H1 (cell line): ENCODE measurements around the gene ALK. TPM values are rescaled to one million over a fixed set of nuclear protein-coding genes. Genes with fewer than 3 reads are reported as not detected.

Experiments
- CTCF ChIA-PET: fragments of 300-600 bp; sonication (Branson Sonifier 250); formaldehyde crosslinking; loops from one replicate; lab custom pipeline; 2021; ENCODE audit not compliant: partially characterized antibody; lab: Charles Lee
- POLR2A ChIA-PET: fragments of 300-600 bp; sonication (Branson Sonifier 250); formaldehyde crosslinking; loops from one replicate; lab custom pipeline; 2021; ENCODE audit warnings: inconsistent platforms; ENCODE audit not compliant: partially characterized antibody; lab: Charles Lee
- DNase-seq, 2 experiments: peaks; one replicate each; pipeline versions ENCODE4 v3.0.0 to v3.0.0-alpha.2; 2010 to 2022; ENCODE audit warnings: low spot score in 2 of 2, low read depth in 1 of 2, mixed read lengths in 1 of 2
- FAIRE-seq: peaks from 2 replicates; lab custom pipeline; 2011; peaks lifted over from hg19 to GRCh38; lab: Jason Lieb, UNC
- H2AFZ ChIP-seq: 2 replicates; pipeline ENCODE4 v1.8.1; 2012; ENCODE audit warnings: low read length, inconsistent platforms
- H2AK5ac ChIP-seq: 2 replicates; pipeline ENCODE4 v1.6.1; 2013; ENCODE audit warnings: low read depth, low read length
- H2BK120ac ChIP-seq: replicated peaks from 2 replicates; pipeline ENCODE3; 2013; ENCODE audit warnings: low read depth, low read length, inconsistent platforms
- H2BK12ac ChIP-seq: 2 replicates; pipeline ENCODE4 v1.6.1; 2013; ENCODE audit warnings: low read depth, low read length
- H2BK15ac ChIP-seq: 2 replicates; pipeline ENCODE4 v1.6.1; 2013; ENCODE audit warnings: low read length
- H2BK20ac ChIP-seq: 2 replicates; pipeline ENCODE4 v1.6.1; 2013; ENCODE audit warnings: low read length
- H2BK5ac ChIP-seq: 2 replicates; pipeline ENCODE4 v1.6.1; 2013; ENCODE audit warnings: low read depth, low read length
- H3K14ac ChIP-seq: 2 replicates; pipeline ENCODE4 v1.6.1; 2013; ENCODE audit warnings: inconsistent platforms; ENCODE audit not compliant: insufficient read length
- H3K18ac ChIP-seq: 2 replicates; pipeline ENCODE4 v1.6.1; 2013; ENCODE audit warnings: low read length; ENCODE audit errors: extremely low read depth
- H3K23ac ChIP-seq: 2 replicates; pipeline ENCODE4 v1.6.1; 2013; ENCODE audit warnings: inconsistent platforms; ENCODE audit not compliant: insufficient read length
- H3K23me2 ChIP-seq: 2 replicates; pipeline ENCODE4 v1.6.1; 2013; ENCODE audit warnings: low read depth, low read length
- H3K27ac ChIP-seq: 2 replicates; pipeline ENCODE4 v1.6.1; 2011; ENCODE audit warnings: low read depth, low read length, inconsistent platforms
- H3K27me3 ChIP-seq, 4 experiments: replicated peaks in 1 of 4; 1 replicate in 1 of 4; 2 replicates in 3 of 4; pipeline versions ENCODE4 v1.6.1 to v1.8.1; 2011 to 2013; ENCODE audit warnings: low read length in 3 of 4, mild to moderate bottlenecking in 3 of 4, inconsistent platforms in 2 of 4, mixed read lengths in 2 of 4, moderate library complexity in 1 of 4; ENCODE audit not compliant: control insufficient read depth in 3 of 4, insufficient read depth in 3 of 4; ENCODE audit errors: extremely low read depth in 1 of 4
- H3K36me3 ChIP-seq, 4 experiments: 2 replicates each; pipeline versions ENCODE4 v1.6.1 to v1.8.1; 2011 to 2013; ENCODE audit warnings: mild to moderate bottlenecking in 4 of 4, low read length in 3 of 4, moderate library complexity in 2 of 4, control low read depth in 1 of 4, inconsistent platforms in 1 of 4; ENCODE audit not compliant: insufficient read depth in 4 of 4, control insufficient read depth in 2 of 4
- H3K4ac ChIP-seq: replicated peaks from 2 replicates; pipeline ENCODE3; 2013; ENCODE audit warnings: low read length, low read depth, mixed read lengths, inconsistent platforms; ENCODE audit not compliant: insufficient read length
- H3K4me1 ChIP-seq, 4 experiments: replicated peaks in 1 of 4; 1 replicate in 1 of 4; 2 replicates in 3 of 4; pipeline versions ENCODE4 v1.6.1 to v1.8.1; 2011 to 2013; ENCODE audit warnings: low read length in 3 of 4, inconsistent platforms in 2 of 4, mixed read lengths in 1 of 4; ENCODE audit not compliant: insufficient read depth in 4 of 4, control insufficient read depth in 3 of 4
- H3K4me2 ChIP-seq, 2 experiments: 2 replicates each; pipeline versions ENCODE4 v1.6.1 to v1.8.1; 2011 to 2013; ENCODE audit warnings: low read depth in 2 of 2, low read length in 2 of 2, control low read depth in 1 of 2, inconsistent platforms in 1 of 2, mild to moderate bottlenecking in 1 of 2; ENCODE audit not compliant: insufficient read depth in 1 of 2
- H3K4me3 ChIP-seq, 4 experiments: fragments of 200-600, 300-600 bp in 1 of 4; sonication (generic), shearing (Covaris generic), sonication (Bioruptor Twin) in 1 of 4; 2 replicates each; pipeline versions ENCODE4 v1.5.1 to v1.8.1; 2011 to 2016; ENCODE audit warnings: low read length in 4 of 4, low read depth in 3 of 4, control low read depth in 2 of 4, inconsistent platforms in 2 of 4, mild to moderate bottlenecking in 2 of 4, mixed read lengths in 1 of 4, moderate library complexity in 1 of 4; ENCODE audit not compliant: insufficient read depth in 2 of 4; ENCODE audit errors: extremely low read depth in 1 of 4
- H3K56ac ChIP-seq: replicated peaks from 2 replicates; pipeline ENCODE3; 2013; ENCODE audit warnings: low read depth, mild to moderate bottlenecking, mixed read lengths, low read length, inconsistent platforms; ENCODE audit not compliant: insufficient read length
- H3K79me1 ChIP-seq: 2 replicates; pipeline ENCODE4 v1.6.1; 2013; ENCODE audit warnings: low read depth, low read length, control low read depth
- H3K79me2 ChIP-seq, 2 experiments: 2 replicates each; pipeline versions ENCODE4 v1.6.1 to v1.8.1; 2012 to 2013; ENCODE audit warnings: low read length in 2 of 2, mild to moderate bottlenecking in 2 of 2, inconsistent platforms in 1 of 2; ENCODE audit not compliant: insufficient read depth in 2 of 2, control insufficient read depth in 1 of 2
- H3K9ac ChIP-seq, 4 experiments: replicated peaks in 1 of 4; 1 replicate in 1 of 4; 2 replicates in 3 of 4; pipeline versions ENCODE4 v1.6.1 to v1.8.1; 2011 to 2013; ENCODE audit warnings: low read depth in 3 of 4, low read length in 3 of 4, control low read depth in 2 of 4, mild to moderate bottlenecking in 2 of 4, moderate library complexity in 2 of 4, inconsistent platforms in 1 of 4; ENCODE audit errors: extremely low read depth in 1 of 4
- H3K9me3 ChIP-seq, 2 experiments: 2 replicates each; pipeline versions ENCODE4 v1.6.1 to v1.8.1; 2012 to 2013; ENCODE audit warnings: mild to moderate bottlenecking in 2 of 2, moderate library complexity in 2 of 2, control low read depth in 1 of 2, inconsistent platforms in 1 of 2, low read depth in 1 of 2, low read length in 1 of 2, mixed read lengths in 1 of 2; ENCODE audit not compliant: insufficient read depth in 2 of 2
- H4K20me1 ChIP-seq, 2 experiments: replicated peaks in 1 of 2; 2 replicates each; pipeline versions ENCODE3 to v1.8.1; 2011 to 2013; ENCODE audit warnings: inconsistent platforms in 2 of 2, low read length in 2 of 2, mild to moderate bottlenecking in 1 of 2; ENCODE audit not compliant: insufficient read depth in 2 of 2, control insufficient read depth in 1 of 2
- H4K5ac ChIP-seq: 2 replicates; pipeline ENCODE4 v1.6.1; 2013; ENCODE audit warnings: low read length, low read depth, mixed read lengths, inconsistent platforms; ENCODE audit not compliant: insufficient read length
- H4K8ac ChIP-seq: 2 replicates; pipeline ENCODE4 v1.8.0; 2013; ENCODE audit warnings: mild to moderate bottlenecking, moderate library complexity, low read length, inconsistent platforms; ENCODE audit not compliant: insufficient read depth; ENCODE audit errors: extremely low read depth
- H4K91ac ChIP-seq: replicated peaks from 2 replicates; pipeline ENCODE3; 2013; ENCODE audit warnings: low read length, mixed read lengths, inconsistent platforms; ENCODE audit not compliant: insufficient read length
- EP300 ChIP-seq, 2 experiments: IDR thresholded peaks; 1 replicate in 1 of 2; 2 replicates in 1 of 2; pipeline ENCODE4 v1.6.1; 2011 to 2012; ENCODE audit warnings: low read depth in 2 of 2, low read length in 2 of 2, mild to moderate bottlenecking in 2 of 2, borderline replicate concordance in 1 of 2, inconsistent platforms in 1 of 2, moderate library complexity in 1 of 2
- HDAC2 ChIP-seq, 2 experiments: fragments of 300-600 bp in 1 of 2; sonication (generic) in 1 of 2; IDR thresholded peaks; 2 replicates each; pipeline ENCODE4 v1.6.1; 2011 to 2012; ENCODE audit warnings: low read depth in 2 of 2, low read length in 2 of 2, mild to moderate bottlenecking in 2 of 2, moderate library complexity in 2 of 2, borderline replicate concordance in 1 of 2, inconsistent platforms in 1 of 2
- KDM1A ChIP-seq: fragments of 200-600, 300-600 bp; sonication (generic); IDR thresholded peaks from 2 replicates; pipeline ENCODE4 v1.7.1; 2016; ENCODE audit warnings: mild to moderate bottlenecking, low read length, borderline replicate concordance
- PHF8 ChIP-seq: fragments of 200-600 bp; sonication (generic); conservative IDR thresholded peaks from 2 replicates; pipeline ENCODE4 v1.7.1; 2012; ENCODE audit warnings: low read depth, mild to moderate bottlenecking, inconsistent platforms, low read length, moderate library complexity
- POLR2AphosphoS5 ChIP-seq: IDR thresholded peaks from 2 replicates; pipeline ENCODE4 v1.6.1; 2011; ENCODE audit warnings: low read depth, low read length
- RNF2 ChIP-seq: fragments of 200-900, 300-1000 bp; sonication (generic); IDR thresholded peaks from 2 replicates; pipeline ENCODE4 v1.7.1; 2016; ENCODE audit warnings: borderline replicate concordance, low read depth, mild to moderate bottlenecking, antibody characterized with exemption, low read length; ENCODE audit not compliant: poor library complexity, severe bottlenecking; ENCODE audit errors: missing control alignments
- SP2 ChIP-seq: IDR thresholded peaks from 2 replicates; pipeline ENCODE4 v1.6.1; 2012; ENCODE audit warnings: mild to moderate bottlenecking, low read length, inconsistent platforms
- SRF ChIP-seq: IDR thresholded peaks from 2 replicates; pipeline ENCODE4 v1.6.1; 2011; ENCODE audit warnings: mild to moderate bottlenecking, low read depth, low read length, moderate library complexity
- YY1 ChIP-seq: IDR thresholded peaks from 2 replicates; pipeline ENCODE4 v1.6.1; 2011; ENCODE audit warnings: low read depth, mild to moderate bottlenecking, low read length
- ZNF274 ChIP-seq: IDR thresholded peaks from 2 replicates; pipeline ENCODE4 v1.7.0; 2012; ENCODE audit warnings: low read length, borderline replicate concordance; ENCODE audit errors: extremely low read depth
- WGBS, 2 experiments: shearing (Covaris generic) in 1 of 2; methylation state at CpG; one replicate each; pipeline versions ENCODE4 v1.1.6 to v1.1.7; 2013 to 2015; ENCODE audit warnings: low lambda C conversion rate in 2 of 2, mixed read lengths in 2 of 2, inconsistent platforms in 1 of 2, low coverage in 1 of 2, missing lambda C conversion rate in 1 of 2; ENCODE audit not compliant: insufficient replicate concordance in 2 of 2, insufficient coverage in 1 of 2, insufficient read length in 1 of 2; ENCODE audit errors: extremely low coverage in 1 of 2, missing lambda C conversion rate in 1 of 2; 5-methylcytosine and 5-hydroxymethylcytosine counted together
- polyA plus RNA-seq, 7 experiments: library from polyadenylated mRNA; depleted of rRNA in 3 of 7; stranded (reverse) in 5 of 7; unstranded in 2 of 7; fragments of >200 nt in 5 of 7; fragments of 200-250 nt in 2 of 7; gene quantifications; 1 replicate in 5 of 7; 2 replicates in 1 of 7; 4 replicates in 1 of 7; pipeline versions ENCODE4 v1.2.1 to v1.2.3, GENCODE V29; 2011 to 2013; ENCODE audit warnings: missing spikeins in 2 of 7, mixed read lengths in 2 of 7
- total RNA-seq: library from RNA; stranded (reverse); fragmentation: NEBNext Ultra II Directional; extraction: Animal tissue kit (Norgen Biotek cat#: 25700); gene quantifications from 2 replicates; pipeline ENCODE4 v1.2.1, GENCODE V29; 2021
- TF ChIP-seq, protein P1 (sequence below): IDR thresholded peaks from 2 replicates; pipeline ENCODE4 v1.6.1; 2012; ENCODE audit warnings: low read length, inconsistent platforms

The ALK gene
- total and polyA plus RNA-seq, 2 of the 8 experiments (the other 6 are each of a cell fraction or from before 2014, with no cell fraction given): 0.02 to 0.09 TPM

DNA sequence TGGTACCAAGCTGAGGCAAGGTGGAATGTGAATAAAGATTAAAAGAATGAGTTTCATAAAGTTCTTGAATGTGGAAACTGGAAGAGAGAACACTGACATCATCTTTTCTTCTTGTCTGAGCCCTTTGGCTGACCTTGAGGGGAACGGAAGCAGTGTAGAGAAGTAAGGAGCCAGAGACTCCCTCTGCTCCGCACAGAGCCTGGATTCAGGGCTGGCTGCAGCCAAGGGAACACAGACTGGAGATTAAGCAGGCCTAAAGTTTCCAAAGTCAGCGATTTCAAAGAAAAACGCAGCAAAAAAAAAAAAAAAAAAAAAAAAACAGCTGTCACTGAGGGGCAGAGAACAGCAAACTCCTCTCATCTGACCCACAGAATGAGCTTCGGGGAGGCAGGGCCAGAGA lies 19.3 kb upstream of the ALK start:
- Histone ChIP-seq H3K18ac (no peak overlapping the region), H2BK12ac (no peak overlapping the region), H2AFZ (no peak overlapping the region), H3K79me2 (no peaks in the 10 kb centered on the region), H3K27me3 (no peaks in the 10 kb centered on the region), H3K4me2 (no peak overlapping the region), H3K4ac (no peak overlapping the region), H3K79me1 (no peaks in the 10 kb centered on the region), H4K20me1 (no peaks in the 10 kb centered on the region), H3K23ac (no peak overlapping the region), H2BK5ac (no peak overlapping the region), H3K23me2 (peaks cover 2% of the 10 kb centered on the region; the same call in 1 of the 2 replicates), H4K5ac (no peak overlapping the region), H3K9ac (no peak overlapping the region), H2BK15ac (no peak overlapping the region), H3K4me1 (no peaks in the 10 kb centered on the region), H3K4me3 (no peak overlapping the region), H3K14ac (no peak overlapping the region), H3K9me3 (no peaks in the 10 kb centered on the region), H3K56ac (no peak overlapping the region), H3K36me3 (no peaks in the 10 kb centered on the region), H4K91ac (no peak overlapping the region), H2BK20ac (no peak overlapping the region), H3K27ac (no peak overlapping the region), H4K8ac (no peak overlapping the region), H2BK120ac (no peak overlapping the region), H2AK5ac (no peak overlapping the region)
- WGBS, 2 experiments: 89% methylated on average over 4 of the region's 5 CpGs; no CpG with 5 or more reads in 1 of the 2 experiments
- ChIA-PET POLR2A (no interaction called here), CTCF (interaction anchor here (0.6 to 3.7 kb wide), 5 partner anchors 9 to 86 kb away, joined by 3 to 12 read pairs (median 5); no protein-coding TSS in a partner anchor)
- DNase-seq: no peak
- TF ChIP-seq YY1: no peak
- TF ChIP-seq KDM1A: no peak
- no peak for TF ChIP-seq SP2
- TF ChIP-seq SRF: no peak
- no peak for TF ChIP-seq HDAC2 (IDR thresholded peaks at IDR 0.05; ENCODE audit: borderline replicate concordance in 1 of 2, low read depth in 2 of 2, low read length in 2 of 2)
- no peak for TF ChIP-seq RNF2
- no peak for TF ChIP-seq PHF8
- TF ChIP-seq, protein P1, sequence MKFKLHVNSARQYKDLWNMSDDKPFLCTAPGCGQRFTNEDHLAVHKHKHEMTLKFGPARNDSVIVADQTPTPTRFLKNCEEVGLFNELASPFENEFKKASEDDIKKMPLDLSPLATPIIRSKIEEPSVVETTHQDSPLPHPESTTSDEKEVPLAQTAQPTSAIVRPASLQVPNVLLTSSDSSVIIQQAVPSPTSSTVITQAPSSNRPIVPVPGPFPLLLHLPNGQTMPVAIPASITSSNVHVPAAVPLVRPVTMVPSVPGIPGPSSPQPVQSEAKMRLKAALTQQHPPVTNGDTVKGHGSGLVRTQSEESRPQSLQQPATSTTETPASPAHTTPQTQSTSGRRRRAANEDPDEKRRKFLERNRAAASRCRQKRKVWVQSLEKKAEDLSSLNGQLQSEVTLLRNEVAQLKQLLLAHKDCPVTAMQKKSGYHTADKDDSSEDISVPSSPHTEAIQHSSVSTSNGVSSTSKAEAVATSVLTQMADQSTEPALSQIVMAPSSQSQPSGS: no peak
- no peak for TF ChIP-seq ZNF274
- no peak for TF ChIP-seq POLR2AphosphoS5
- no peak for TF ChIP-seq EP300 (IDR thresholded peaks at IDR 0.05; ENCODE audit: borderline replicate concordance in 1 of 2, low read depth in 2 of 2, low read length in 2 of 2)
- FAIRE-seq: no peak
